ENCODE data around the gene LY6G5C.

DNA sequence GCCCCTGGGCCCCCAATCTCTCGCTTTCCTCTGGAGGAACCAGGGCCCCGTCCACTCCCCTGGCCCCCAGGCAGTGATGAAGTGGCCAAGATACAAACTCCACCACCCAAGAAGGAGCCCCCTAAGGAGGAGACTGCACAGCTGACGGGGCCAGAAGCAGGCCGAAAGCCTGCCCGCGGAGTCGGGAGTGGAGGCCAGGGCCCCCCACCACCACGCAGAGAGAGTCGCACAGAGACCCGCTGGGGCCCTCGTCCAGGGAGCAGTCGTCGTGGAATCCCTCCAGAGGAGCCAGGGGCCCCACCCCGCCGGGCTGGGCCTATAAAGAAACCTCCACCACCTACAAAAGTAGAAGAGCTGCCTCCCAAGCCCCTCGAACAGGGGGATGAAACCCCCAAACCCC, 49.7 kb downstream of the LY6G5C start:
- TF ChIP-seq, protein P1, sequence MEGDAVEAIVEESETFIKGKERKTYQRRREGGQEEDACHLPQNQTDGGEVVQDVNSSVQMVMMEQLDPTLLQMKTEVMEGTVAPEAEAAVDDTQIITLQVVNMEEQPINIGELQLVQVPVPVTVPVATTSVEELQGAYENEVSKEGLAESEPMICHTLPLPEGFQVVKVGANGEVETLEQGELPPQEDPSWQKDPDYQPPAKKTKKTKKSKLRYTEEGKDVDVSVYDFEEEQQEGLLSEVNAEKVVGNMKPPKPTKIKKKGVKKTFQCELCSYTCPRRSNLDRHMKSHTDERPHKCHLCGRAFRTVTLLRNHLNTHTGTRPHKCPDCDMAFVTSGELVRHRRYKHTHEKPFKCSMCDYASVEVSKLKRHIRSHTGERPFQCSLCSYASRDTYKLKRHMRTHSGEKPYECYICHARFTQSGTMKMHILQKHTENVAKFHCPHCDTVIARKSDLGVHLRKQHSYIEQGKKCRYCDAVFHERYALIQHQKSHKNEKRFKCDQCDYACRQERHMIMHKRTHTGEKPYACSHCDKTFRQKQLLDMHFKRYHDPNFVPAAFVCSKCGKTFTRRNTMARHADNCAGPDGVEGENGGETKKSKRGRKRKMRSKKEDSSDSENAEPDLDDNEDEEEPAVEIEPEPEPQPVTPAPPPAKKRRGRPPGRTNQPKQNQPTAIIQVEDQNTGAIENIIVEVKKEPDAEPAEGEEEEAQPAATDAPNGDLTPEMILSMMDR (conservative IDR thresholded peaks at IDR 0.05): no peak
- no peak for TF ChIP-seq ZFX (IDR thresholded peaks at IDR 0.05)
